Measurements from ENCODE around the gene KCTD13.

DNA sequence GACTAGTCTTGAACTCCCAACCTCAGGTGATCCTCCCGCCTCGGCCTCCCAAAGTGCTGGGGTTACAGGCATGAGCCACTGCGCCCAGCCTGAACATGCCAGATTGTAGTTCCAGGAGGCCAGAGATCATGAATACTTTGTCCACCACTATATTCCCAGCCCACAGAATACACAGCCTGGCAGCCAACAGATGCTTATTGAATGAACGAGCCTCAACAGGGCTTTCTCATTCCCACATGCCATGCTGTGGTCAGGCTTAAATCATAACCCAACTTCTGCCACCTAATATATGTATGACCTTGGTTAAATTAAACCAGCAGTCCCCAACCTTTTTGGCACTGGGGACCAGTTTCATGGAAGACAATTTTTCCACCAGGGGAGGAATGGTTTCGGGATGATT, 32.7 kb upstream of the KCTD13 start:
- TF ChIP-seq BCL11A (tag by site-specific recombination; IDR thresholded peaks at IDR 0.05; ENCODE audit: low read depth): no peak
- TF ChIP-seq MYNN (tag by site-specific recombination; IDR thresholded peaks at IDR 0.05; ENCODE audit: borderline replicate concordance): no peak
- TF ChIP-seq, protein P1, sequence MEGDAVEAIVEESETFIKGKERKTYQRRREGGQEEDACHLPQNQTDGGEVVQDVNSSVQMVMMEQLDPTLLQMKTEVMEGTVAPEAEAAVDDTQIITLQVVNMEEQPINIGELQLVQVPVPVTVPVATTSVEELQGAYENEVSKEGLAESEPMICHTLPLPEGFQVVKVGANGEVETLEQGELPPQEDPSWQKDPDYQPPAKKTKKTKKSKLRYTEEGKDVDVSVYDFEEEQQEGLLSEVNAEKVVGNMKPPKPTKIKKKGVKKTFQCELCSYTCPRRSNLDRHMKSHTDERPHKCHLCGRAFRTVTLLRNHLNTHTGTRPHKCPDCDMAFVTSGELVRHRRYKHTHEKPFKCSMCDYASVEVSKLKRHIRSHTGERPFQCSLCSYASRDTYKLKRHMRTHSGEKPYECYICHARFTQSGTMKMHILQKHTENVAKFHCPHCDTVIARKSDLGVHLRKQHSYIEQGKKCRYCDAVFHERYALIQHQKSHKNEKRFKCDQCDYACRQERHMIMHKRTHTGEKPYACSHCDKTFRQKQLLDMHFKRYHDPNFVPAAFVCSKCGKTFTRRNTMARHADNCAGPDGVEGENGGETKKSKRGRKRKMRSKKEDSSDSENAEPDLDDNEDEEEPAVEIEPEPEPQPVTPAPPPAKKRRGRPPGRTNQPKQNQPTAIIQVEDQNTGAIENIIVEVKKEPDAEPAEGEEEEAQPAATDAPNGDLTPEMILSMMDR (tag by site-specific recombination; IDR thresholded peaks at IDR 0.05): no peak
- no peak for TF ChIP-seq PRDM1 (tag by site-specific recombination; IDR thresholded peaks at IDR 0.05)
- TF ChIP-seq, protein P2, sequence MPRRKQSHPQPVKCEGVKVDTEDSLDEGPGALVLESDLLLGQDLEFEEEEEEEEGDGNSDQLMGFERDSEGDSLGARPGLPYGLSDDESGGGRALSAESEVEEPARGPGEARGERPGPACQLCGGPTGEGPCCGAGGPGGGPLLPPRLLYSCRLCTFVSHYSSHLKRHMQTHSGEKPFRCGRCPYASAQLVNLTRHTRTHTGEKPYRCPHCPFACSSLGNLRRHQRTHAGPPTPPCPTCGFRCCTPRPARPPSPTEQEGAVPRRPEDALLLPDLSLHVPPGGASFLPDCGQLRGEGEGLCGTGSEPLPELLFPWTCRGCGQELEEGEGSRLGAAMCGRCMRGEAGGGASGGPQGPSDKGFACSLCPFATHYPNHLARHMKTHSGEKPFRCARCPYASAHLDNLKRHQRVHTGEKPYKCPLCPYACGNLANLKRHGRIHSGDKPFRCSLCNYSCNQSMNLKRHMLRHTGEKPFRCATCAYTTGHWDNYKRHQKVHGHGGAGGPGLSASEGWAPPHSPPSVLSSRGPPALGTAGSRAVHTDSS (tag by site-specific recombination; IDR thresholded peaks at IDR 0.05): no peak
- no peak for TF ChIP-seq ZNF311 (tag by site-specific recombination; IDR thresholded peaks at IDR 0.05; ENCODE audit: borderline replicate concordance)
- TF ChIP-seq, protein P3, sequence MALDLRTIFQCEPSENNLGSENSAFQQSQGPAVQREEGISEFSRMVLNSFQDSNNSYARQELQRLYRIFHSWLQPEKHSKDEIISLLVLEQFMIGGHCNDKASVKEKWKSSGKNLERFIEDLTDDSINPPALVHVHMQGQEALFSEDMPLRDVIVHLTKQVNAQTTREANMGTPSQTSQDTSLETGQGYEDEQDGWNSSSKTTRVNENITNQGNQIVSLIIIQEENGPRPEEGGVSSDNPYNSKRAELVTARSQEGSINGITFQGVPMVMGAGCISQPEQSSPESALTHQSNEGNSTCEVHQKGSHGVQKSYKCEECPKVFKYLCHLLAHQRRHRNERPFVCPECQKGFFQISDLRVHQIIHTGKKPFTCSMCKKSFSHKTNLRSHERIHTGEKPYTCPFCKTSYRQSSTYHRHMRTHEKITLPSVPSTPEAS (tag by site-specific recombination; IDR thresholded peaks at IDR 0.05): no peak
